ENCODE results near the gene TAS2R50. TPM values are rescaled to one million over a fixed set of nuclear protein-coding genes. Genes with fewer than 3 reads are reported as not detected.

Gene TAS2R50
- total and polyA plus RNA-seq, 2 donors (not counting 3 experiments of a cell fraction or from before 2014, with no cell fraction given) = 0.12 to 1.5 TPM

GRCh38 chr12:10989107-10989506, 2.4 kb upstream of the TAS2R50 start:
- no peaks in the 10 kb centered on the region for H3K4me1 ChIP-seq (ENCODE audit: control insufficient read depth, extremely low read depth, insufficient read depth, low read length)
- no peak overlapping the region for H3K9ac ChIP-seq (replicated peaks; ENCODE audit: extremely low read depth, insufficient read depth, low read length)
- ChIA-PET CTCF (no interaction called here), POLR2A (no interaction called here)
- no peak overlapping the region for H3K4me3 ChIP-seq (replicated peaks in 1 of 3; ENCODE audit: insufficient read depth in 1 of 3, low read depth in 1 of 3, low read length in 3 of 3)
- H4K20me1 ChIP-seq (replicated peaks; ENCODE audit: control insufficient read depth, extremely low read depth, insufficient read depth, low read length) = no peaks in the 10 kb centered on the region
- H3K27ac ChIP-seq (ENCODE audit: insufficient read depth, low read depth, low read length) = no peak overlapping the region
- no peak overlapping the region for H3K4me2 ChIP-seq (ENCODE audit: insufficient read depth, low read length)
- TF ChIP-seq MYC (IDR thresholded peaks at IDR 0.05; ENCODE audit: low read depth, low read length) = no peak
- no peak for TF ChIP-seq EZH2 (IDR thresholded peaks at IDR 0.05; ENCODE audit: borderline replicate concordance, low read depth, low read length, severe bottlenecking)
- TF ChIP-seq GATA2 (IDR thresholded peaks at IDR 0.05; ENCODE audit: insufficient read depth, insufficient read length, low read depth, low read length) = no peak
- TF ChIP-seq FOS (IDR thresholded peaks at IDR 0.05; ENCODE audit: borderline replicate concordance, insufficient read depth, low read length) = no peak
- no peaks in the 10 kb centered on the region for H3K27me3 ChIP-seq (ENCODE audit: control insufficient read depth in 2 of 2, insufficient read depth in 2 of 2, low read length in 2 of 2)
- intact Hi-C loops (cut with micrococcal nuclease) = no loop called here
- BruUV-seq (replicated peaks) = no TSS peak
- dilution Hi-C loops (cut with MboI; ENCODE audit: extremely low pct_ligation_motif_present, low sequenced_read_pairs) = no loop called here
- no peaks in the 10 kb centered on the region for H3K36me3 ChIP-seq (ENCODE audit: control insufficient read depth in 2 of 2, extremely low read depth in 1 of 2, insufficient read depth in 2 of 2, low read length in 2 of 2)
- H3K79me2 ChIP-seq (ENCODE audit: control insufficient read depth, insufficient read depth, low read length) = no peaks in the 10 kb centered on the region
- no peaks in the 10 kb centered on the region for H3K9me1 ChIP-seq (replicated peaks; ENCODE audit: control insufficient read depth, extremely low read depth, insufficient read depth, low read length)
- H2AFZ ChIP-seq (ENCODE audit: low read depth, low read length) = no peak overlapping the region
- no peaks in the 10 kb centered on the region for H3K9me3 ChIP-seq (replicated peaks; ENCODE audit: control insufficient read depth, insufficient read depth, low read length)
- no peak for FAIRE-seq
- no peak for DNase-seq (ENCODE audit: low read depth, low spot score)

GRCh38 chr12:10982244-10982643, 4.5 kb downstream of the TAS2R50 start:
- POLR2A ChIA-PET = no interaction called here
- intact Hi-C loops (cut with micrococcal nuclease) (no loop called here), dilution Hi-C loops (cut with MboI; ENCODE audit: extremely low pct_ligation_motif_present, low sequenced_read_pairs) (no loop called here)
- Histone ChIP-seq H3K4me2 (ENCODE audit: insufficient read depth, low read length) (no peak overlapping the region), H3K27me3 (ENCODE audit: control insufficient read depth in 2 of 2, insufficient read depth in 2 of 2, low read length in 2 of 2) (no peaks in the 10 kb centered on the region), H4K20me1 (replicated peaks; ENCODE audit: control insufficient read depth, extremely low read depth, insufficient read depth, low read length) (no peaks in the 10 kb centered on the region), H3K4me3 (replicated peaks in 1 of 3; ENCODE audit: insufficient read depth in 1 of 3, low read depth in 1 of 3, low read length in 3 of 3) (no peak overlapping the region), H3K9me1 (replicated peaks; ENCODE audit: control insufficient read depth, extremely low read depth, insufficient read depth, low read length) (no peaks in the 10 kb centered on the region), H3K27ac (ENCODE audit: insufficient read depth, low read depth, low read length) (no peak overlapping the region), H3K9me3 (replicated peaks; ENCODE audit: control insufficient read depth, insufficient read depth, low read length) (no peaks in the 10 kb centered on the region), H3K36me3 (ENCODE audit: control insufficient read depth in 2 of 2, extremely low read depth in 1 of 2, insufficient read depth in 2 of 2, low read length in 2 of 2) (no peaks in the 10 kb centered on the region), H3K4me1 (ENCODE audit: control insufficient read depth, extremely low read depth, insufficient read depth, low read length) (no peaks in the 10 kb centered on the region), H2AFZ (ENCODE audit: low read depth, low read length) (no peak overlapping the region), H3K79me2 (ENCODE audit: control insufficient read depth, insufficient read depth, low read length) (no peaks in the 10 kb centered on the region), H3K9ac (replicated peaks; ENCODE audit: extremely low read depth, insufficient read depth, low read length) (no peak overlapping the region)
- CTCF ChIA-PET = no interaction called here
- TF ChIP-seq FOS (IDR thresholded peaks at IDR 0.05; ENCODE audit: borderline replicate concordance, insufficient read depth, low read length) (no peak), MYC (IDR thresholded peaks at IDR 0.05; ENCODE audit: low read depth, low read length) (no peak), GATA2 (IDR thresholded peaks at IDR 0.05; ENCODE audit: insufficient read depth, insufficient read length, low read depth, low read length) (no peak), EZH2 (IDR thresholded peaks at IDR 0.05; ENCODE audit: borderline replicate concordance, low read depth, low read length, severe bottlenecking) (no peak), JUN (IDR thresholded peaks at IDR 0.05; ENCODE audit: borderline replicate concordance, insufficient read depth, insufficient read length, low read depth) (no peak), POLR2AphosphoS5 (IDR thresholded peaks at IDR 0.05; ENCODE audit: insufficient read depth, low read depth, low read length) (no peak), POLR2A (IDR thresholded peaks at IDR 0.05; ENCODE audit: low read depth, low read length) (no peak)
- FAIRE-seq (no peak), DNase-seq (ENCODE audit: low read depth, low spot score) (no peak)
- no TSS peak for BruUV-seq (replicated peaks)
